Measurements from ENCODE around the gene PLOD3.
"Not testable (repeated sequence)": the region's sequence is repeated elsewhere in the genome, so short reads cannot be mapped to it uniquely, and the experiment has no call there.

The PLOD3 gene

GRCh38 chr7:101210143-101210542 is 7.2 kb downstream of the PLOD3 start:
- ATAC-seq = no peak

DNA sequence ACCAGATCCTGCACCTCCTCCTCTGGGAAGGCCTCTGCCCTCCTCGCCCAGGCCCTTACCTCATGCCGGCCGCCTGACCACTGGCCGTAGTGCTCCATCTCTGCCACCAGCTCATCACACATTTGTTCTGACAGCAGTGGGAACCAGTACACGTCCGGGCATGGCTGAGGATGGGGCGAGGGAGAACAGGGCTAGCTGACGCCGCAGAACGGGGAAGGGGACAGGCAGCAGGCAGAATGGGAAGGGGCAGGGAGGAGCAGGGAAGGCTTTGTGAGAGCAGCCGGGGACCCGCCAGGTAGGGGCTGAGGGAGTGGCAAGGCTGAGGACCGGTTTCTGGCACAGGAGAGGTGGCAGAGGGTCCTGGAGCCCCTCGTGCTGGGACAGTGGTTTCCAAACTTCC is 8.6 kb downstream of the PLOD3 start:
- no peak for ATAC-seq

GRCh38 chr7:101207459-101207858 is 9.9 kb downstream of the PLOD3 start:
- ATAC-seq = no peak

- ATAC-seq = no peak
Measured at GRCh38 chr7:101206665-101207042, 10.7 kb downstream of the PLOD3 start.

DNA sequence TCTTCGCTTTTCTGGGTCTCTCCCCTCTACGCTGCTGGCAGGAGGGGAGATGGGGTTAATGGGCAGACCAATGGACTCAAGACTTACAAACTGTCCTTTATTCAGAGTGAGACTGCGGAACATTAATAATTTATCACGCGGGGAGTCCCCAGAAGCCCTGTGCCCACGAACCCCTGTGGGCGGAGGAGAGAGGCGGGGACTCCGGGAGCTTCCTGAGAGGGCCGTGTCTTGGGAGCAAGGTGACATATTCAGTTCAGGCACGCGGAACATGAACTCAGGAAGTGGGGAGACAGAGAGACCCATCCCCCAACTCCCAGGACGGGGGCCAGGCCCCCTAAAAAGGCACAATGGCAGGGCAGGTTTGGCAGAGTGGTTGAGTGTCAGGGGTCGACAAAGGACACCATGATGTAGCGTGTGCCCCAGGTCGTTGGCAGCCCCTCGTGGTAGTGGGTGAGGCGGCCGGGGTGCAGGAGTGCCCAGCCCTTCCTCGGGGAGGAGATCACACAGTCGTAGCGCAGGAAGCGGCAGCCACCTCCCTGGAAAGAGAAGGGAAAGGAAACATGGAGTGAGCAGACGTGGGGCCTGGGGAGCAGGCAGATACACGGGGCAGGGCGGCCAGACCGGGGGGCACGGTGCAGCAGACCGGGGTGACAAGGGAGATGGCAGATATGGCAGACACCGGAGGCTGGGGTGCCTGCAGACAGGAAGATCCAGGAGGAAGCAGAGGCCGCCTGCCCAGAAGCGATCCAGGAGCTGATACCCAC is 11.3 kb downstream of the PLOD3 start:
- no peak for ATAC-seq

GRCh38 chr7:101203740-101204738 is 13.3 kb downstream of the PLOD3 start:
- ATAC-seq = not testable (repeated sequence)

GRCh38 chr7:101202603-101202918 is 14.8 kb downstream of the PLOD3 start:
- no peak for ATAC-seq

DNA sequence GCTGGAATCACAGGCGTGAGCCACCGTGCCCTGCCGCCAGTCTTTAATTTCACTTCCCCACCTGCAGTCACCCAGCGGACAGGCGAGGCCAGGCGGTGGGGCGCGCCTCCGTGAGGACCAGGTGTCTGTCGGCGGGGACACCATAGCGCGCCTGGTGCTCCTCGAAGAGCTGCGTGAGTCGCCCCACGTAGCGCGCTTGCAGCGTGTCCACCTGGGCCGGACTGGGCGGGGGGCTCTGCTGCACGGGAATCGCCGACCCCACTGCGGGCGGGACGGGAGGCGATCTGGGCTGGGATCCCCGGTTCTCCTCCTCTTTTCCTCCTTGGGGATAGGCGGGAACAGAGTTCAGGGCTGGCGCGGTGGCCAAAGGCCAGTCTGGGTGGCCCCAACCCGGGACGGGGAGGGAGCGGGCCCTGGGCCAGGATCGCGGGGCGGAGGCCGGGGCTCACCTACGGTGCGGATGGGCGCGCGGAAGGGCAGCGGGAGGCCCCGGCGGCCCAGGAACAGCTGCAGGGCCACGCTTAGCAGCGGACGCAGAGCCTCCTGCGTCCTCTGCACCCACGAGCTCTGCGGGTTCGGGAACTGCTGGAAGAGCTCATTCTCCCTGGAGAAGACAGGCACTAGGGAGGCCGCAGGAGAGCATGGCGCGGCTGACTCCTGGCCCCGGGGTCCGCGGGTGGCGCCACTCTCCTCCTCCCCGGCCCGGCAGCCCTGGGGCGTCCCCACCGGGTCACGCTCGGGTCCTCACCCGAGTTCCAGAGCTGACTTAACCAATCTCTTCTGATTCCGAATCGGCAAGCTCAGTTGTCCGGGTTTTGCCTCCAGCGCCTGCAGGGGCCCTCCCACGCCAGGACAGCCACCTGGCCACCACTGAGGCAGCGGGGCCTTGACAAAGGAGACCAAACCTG is 15.4 kb downstream of the PLOD3 start:
- no peak for ATAC-seq

DNA sequence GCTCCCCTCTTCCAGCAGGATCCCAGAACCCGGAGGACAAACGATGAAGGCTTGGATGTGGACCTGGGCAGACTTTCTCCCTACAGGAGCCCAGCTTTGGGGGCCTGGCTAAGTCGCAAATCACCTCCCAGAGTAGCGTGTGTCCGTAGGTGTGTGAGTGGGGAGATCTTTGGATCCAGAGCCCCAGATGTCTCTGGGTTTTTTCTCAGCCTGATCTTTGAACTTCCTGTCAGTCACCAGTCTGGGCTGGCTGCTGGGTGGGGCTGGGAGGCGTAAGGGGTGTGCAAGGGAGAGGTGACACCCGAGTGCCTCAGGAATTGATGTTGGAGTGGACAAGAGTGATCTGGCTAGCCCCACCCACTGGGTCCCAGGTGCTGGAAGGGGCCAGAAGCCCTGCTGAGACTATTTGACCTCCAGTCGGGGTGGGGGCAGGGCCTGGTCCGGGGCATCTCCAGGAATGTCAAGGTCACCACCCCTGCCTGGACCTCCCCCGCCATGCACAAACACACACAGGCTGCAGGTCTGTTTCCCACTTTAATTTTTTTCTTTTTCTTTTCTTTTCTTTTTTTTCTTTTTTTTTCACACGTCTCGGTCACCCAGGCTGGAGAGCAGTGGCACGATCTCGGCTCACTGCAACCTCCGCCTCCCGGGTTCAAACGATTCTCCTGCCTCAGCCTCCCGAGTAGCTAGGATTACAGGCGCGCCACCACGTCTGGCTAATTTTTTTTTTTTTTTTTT is 16.4 kb downstream of the PLOD3 start, which contains the start of gene MOGAT3:
MOGAT3 (minus strand) TSS at position 175 of the 738 bp plus-strand sequence. CDS start 182 bp downstream, outside the sequence.
- no peak for ATAC-seq

DNA sequence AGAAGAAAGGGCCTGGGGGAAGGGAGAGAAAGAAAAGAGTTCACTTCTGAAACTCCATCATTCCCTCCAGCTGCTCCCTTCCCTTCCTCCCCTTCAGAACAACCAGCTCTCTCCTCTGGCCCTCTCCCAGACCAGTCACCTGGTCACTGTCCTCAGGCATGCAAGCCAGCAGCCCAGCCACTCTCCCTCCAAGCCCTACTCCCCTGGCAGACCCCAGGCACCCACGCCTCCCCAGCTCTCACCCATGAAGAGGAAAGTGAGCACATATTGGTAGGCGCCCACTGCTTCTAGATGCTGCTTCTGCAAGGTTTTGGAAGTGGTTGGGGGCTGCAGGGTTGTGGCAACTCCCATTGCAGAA is 16.9 kb downstream of the PLOD3 start:
- no peak for ATAC-seq

- ATAC-seq = not testable (repeated sequence)
Measured at GRCh38 chr7:101199522-101199921, 17.9 kb downstream of the PLOD3 start.

DNA sequence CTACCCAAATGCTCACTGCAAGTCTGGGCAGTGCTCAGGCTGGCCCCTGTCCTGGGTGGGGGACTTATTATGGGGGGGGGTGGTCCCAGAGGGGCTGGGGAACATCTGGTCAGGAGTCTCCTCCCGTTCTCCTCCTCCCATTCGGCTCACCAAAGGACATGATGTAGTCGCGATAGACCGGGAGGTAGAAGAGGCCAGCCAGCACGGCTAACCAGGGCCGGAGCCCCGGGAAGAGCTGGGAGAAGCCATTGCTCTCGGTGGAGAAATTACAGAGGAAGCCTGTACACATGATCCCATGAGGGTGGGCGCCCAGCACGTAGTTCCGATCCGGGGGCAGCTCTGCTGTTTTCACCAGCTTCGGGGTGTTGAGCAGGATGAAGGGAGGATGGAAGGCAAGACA is 18.9 kb downstream of the PLOD3 start:
- ATAC-seq = no peak

GRCh38 chr7:101197991-101198390 is 19.4 kb downstream of the PLOD3 start:
- no peak for ATAC-seq

DNA sequence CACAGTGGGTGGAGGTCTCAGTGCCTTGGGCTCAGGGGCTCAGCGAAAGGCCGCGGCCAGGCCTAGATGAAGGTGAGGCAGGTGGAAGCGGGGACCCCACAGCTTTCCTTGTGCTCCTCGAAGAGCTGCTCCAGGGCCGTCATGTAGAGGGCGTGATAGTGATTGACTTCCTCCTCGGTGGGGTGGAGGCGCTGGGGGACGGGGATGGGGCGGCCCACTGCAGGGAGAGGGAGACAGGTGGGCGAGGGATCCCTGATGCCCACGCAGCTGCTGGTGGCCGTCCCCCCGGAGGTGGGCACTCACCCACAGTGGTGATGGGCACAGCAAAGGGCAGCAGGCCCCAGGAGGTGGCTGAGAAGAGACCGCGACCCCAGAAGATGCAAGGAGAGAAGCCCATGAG is 21.5 kb downstream of the PLOD3 start:
- ATAC-seq = no peak

DNA sequence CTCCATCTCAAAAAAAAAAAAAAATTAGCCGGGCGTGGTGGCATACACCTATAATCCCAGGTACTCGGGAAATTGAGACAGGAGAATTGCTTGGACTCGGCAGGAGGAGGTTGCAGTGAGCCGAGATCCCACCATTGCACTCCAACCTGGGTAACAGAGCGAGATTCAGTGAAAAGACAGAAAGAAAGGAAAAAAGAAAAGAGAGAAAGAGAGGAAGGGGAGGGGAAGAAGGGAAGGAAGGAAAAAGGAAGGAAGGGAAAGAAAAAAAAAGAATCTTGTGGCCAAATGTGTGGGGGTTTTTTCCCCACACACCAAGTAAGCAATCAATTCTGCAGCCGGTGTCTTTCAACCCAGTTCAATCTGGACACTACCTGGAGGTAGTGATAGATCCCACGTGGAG is 28.3 kb downstream of the PLOD3 start:
- ATAC-seq = no peak

GRCh38 chr7:101186844-101187428 is 30.4 kb downstream of the PLOD3 start:
- ATAC-seq = no peak

DNA sequence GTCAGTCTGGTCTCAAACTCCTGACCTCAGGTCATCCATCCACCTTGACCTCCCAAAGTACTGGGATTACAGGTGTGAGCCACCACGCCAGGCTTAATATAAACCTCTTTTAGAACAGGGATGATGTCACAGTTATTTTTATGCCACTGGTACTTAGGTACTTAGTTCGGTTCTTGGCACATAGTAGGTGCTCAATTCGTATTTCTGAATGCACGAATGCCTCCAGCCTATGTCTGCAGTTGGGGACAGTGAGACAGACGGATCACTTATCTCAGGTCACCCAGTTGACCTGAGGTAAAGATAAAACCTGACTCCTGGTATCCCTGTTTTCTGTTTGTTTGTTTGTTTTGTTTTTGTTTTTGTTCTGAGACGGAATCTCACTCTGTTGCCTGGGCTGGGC is 31.2 kb downstream of the PLOD3 start:
- no peak for ATAC-seq

GRCh38 chr7:101185258-101185839 is 32.0 kb downstream of the PLOD3 start:
- ATAC-seq = no peak

DNA sequence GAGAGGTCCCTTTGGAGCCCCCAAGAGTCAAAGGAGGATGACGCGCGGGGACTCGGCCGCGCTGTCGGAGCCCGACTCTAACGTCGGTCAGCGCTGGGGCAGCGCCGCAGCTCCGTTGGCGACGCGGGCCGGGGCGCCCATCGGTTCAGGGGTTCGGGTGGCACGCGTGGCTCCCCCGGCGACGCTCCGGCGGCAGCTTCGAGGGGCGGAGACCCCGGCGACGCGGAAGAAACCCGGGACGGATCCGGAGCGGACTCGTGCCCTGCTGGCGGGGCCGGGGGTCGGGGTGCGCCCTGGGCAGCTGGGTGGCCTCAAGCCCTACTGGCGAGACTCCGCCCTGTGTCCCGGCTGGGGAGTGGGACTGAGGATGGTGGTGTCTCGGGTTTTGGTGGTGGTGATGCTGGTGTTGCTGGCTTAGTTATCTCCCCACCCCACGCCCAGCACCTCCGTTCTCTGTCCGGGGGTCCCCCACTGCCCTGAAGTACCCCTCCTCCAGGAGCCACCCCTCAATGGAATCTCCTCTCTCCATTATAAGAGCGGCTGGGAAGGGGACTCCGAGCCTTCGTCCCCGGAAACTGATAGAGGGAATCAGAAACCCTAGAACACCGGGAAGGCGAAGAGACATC is 37.1 kb downstream of the PLOD3 start, which contains the start of gene NAT16:
NAT16 (minus strand) TSS at position 164 of the 626 bp plus-strand sequence. CDS start 5,486 bp downstream, outside the sequence.
- no peak for ATAC-seq

DNA sequence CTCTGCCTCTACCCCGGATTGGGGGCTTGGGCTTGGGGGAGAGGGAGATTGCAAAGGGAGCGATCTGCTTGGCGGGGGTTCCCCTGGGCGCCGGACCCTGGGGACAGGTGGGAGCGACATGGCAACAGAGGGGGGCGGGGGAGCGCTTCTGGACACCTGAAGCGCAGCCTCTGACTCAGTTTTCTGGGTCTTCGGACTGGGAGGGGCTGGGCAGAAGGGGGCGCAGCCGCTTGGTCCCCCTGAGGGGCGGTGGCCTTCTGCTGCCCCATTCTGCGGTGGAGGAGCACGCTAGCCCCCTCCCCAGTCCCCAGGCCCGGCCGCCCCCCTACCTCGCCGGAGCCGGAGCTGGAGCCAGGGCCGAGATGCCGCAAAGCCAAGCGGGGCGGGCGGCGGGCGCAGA is 37.7 kb downstream of the PLOD3 start:
- ATAC-seq = no peak

GRCh38 chr7:101179117-101179516 is 38.3 kb downstream of the PLOD3 start:
- ATAC-seq = no peak

All from activated CD4-positive, CD25-positive, alpha-beta regulatory T cell treated with anti-CD3 and anti-CD28 coated beads, Interleukin-2, amount 50 U/mL, for 24 hours (primary cell).